A549 (cell line): Measurements from ENCODE around the gene SLC66A2. TPM values are rescaled to one million over a fixed set of nuclear protein-coding genes. Genes with fewer than 3 reads are reported as not detected.

ENCODE experiments used
- ATAC-seq, 2 experiments: fragments of 200-7000 bp in 1 of 2; fragments of >200 bp in 1 of 2; cut with Nextera tagmentation in 1 of 2; cut with Tn5 transposase in 1 of 2; 3 replicates each; pipeline versions ENCODE4 v1.8.0 to v1.9.1; 2018 to 2020; ENCODE audit warnings: mild to moderate bottlenecking in 1 of 2, moderate library complexity in 1 of 2
- CTCF ChIA-PET: fragments of 300-600 bp; sonication (Branson Sonifier 250); formaldehyde crosslinking; extraction: SDS; loops from one replicate; lab custom pipeline; 2021; ENCODE audit warnings: antibody characterized with exemption, inconsistent platforms; lab: Yijun Ruan, JAX
- POLR2A ChIA-PET: fragments of 350-600 bp; formaldehyde crosslinking; extraction: SDS; loops from one replicate; lab custom pipeline; 2021; ENCODE audit warnings: antibody characterized with exemption, inconsistent platforms; lab: Yijun Ruan, JAX
- DNase-seq, 2 experiments: peaks; one replicate each; pipeline versions ENCODE4 v3.0.0 to v3.0.0-alpha.2; 2011 to 2016; ENCODE audit warnings: low read depth in 1 of 2, low spot score in 1 of 2
- FAIRE-seq: peaks from 2 replicates; lab custom pipeline; 2011; peaks lifted over from hg19 to GRCh38; lab: Jason Lieb, UNC
- H3K27ac ChIP-seq, 2 experiments: fragments of >200 bp; sonication (Bioruptor Twin); formaldehyde crosslinking; 3 replicates each; pipeline ENCODE4 v1.5.1; 2016 to 2017
- H3K4me1 ChIP-seq: fragments of >200 bp; sonication (Bioruptor Twin); formaldehyde crosslinking; 3 replicates; pipeline ENCODE4 v1.6.1; 2016
- H3K4me2 ChIP-seq: fragments of >200 bp; sonication (Bioruptor Twin); formaldehyde crosslinking; 3 replicates; pipeline ENCODE4 v1.6.1; 2016
- H3K4me3 ChIP-seq: fragments of >200 bp; sonication (Bioruptor Twin); formaldehyde crosslinking; 3 replicates; pipeline ENCODE4 v1.5.1; 2016
- H3K9me3 ChIP-seq: fragments of >200 bp; sonication (Bioruptor Twin); formaldehyde crosslinking; 3 replicates; pipeline ENCODE4 v1.6.1; 2016
- CEBPB ChIP-seq, 2 experiments: fragments of >200 bp in 1 of 2; sonication (Bioruptor Twin) in 1 of 2; formaldehyde crosslinking in 1 of 2; IDR thresholded peaks; 2 replicates each; pipeline ENCODE4 v1.6.1; 2012 to 2016
- CHD2 ChIP-seq: fragments of 150-350 bp; IDR thresholded peaks from 2 replicates; pipeline ENCODE4 v1.6.1; 2014; ENCODE audit warnings: low read length; ENCODE audit not compliant: partially characterized antibody
- EHF ChIP-seq: fragments of 250-450 bp; sonication (Bioruptor Pico); IDR thresholded peaks from 2 replicates; pipeline ENCODE4 v1.5.0; 2020; ENCODE audit warnings: mild to moderate bottlenecking
- EHMT2 ChIP-seq: fragments of 200-600 bp; sonication (generic); IDR thresholded peaks from 2 replicates; pipeline ENCODE4 v1.6.1; 2016; ENCODE audit warnings: antibody characterized with exemption, low read depth, mild to moderate bottlenecking, moderate library complexity
- EP300 ChIP-seq, 2 experiments: fragments of >200 bp; sonication (Bioruptor Twin); formaldehyde crosslinking; IDR thresholded peaks; 2 replicates in 1 of 2; 3 replicates in 1 of 2; pipeline ENCODE4 v1.6.1; 2016 to 2017
- FOSL2 ChIP-seq, 2 experiments: fragments of 450-650 bp in 1 of 2; fragments of >200 bp in 1 of 2; sonication (Bioruptor Twin) in 1 of 2; formaldehyde crosslinking; IDR thresholded peaks; 2 replicates each; pipeline versions ENCODE4 v1.5.0 to v1.6.1; 2016 to 2020; ENCODE audit warnings: mild to moderate bottlenecking in 1 of 2, moderate library complexity in 1 of 2
- FOXS1 ChIP-seq: fragments of 250-450 bp; sonication (Bioruptor Pico); IDR thresholded peaks from 2 replicates; pipeline ENCODE4 v1.5.0; 2020; ENCODE audit warnings: mild to moderate bottlenecking, moderate library complexity
- HEYL ChIP-seq: fragments of 250-450 bp; sonication (Bioruptor Pico); IDR thresholded peaks from 2 replicates; pipeline ENCODE4 v1.8.0; 2021; ENCODE audit warnings: mild to moderate bottlenecking, moderate library complexity
- HOXB13 ChIP-seq: fragments of 250-450 bp; sonication (Bioruptor Pico); IDR thresholded peaks from 2 replicates; pipeline ENCODE4 v1.5.0; 2020; ENCODE audit warnings: low read depth, mild to moderate bottlenecking, moderate library complexity
- JUNB ChIP-seq: fragments of >200 bp; sonication (Bioruptor Twin); formaldehyde crosslinking; IDR thresholded peaks from 2 replicates; pipeline ENCODE4 v1.6.1; 2016
- NR3C1 ChIP-seq: fragments of >200 bp; sonication (Bioruptor Twin); formaldehyde crosslinking; IDR thresholded peaks from 3 replicates; pipeline ENCODE4 v1.6.1; 2017
- POLR2A ChIP-seq: IDR thresholded peaks from 2 replicates; pipeline ENCODE4 v1.6.1; 2012; ENCODE audit warnings: mild to moderate bottlenecking, low read length
- POLR2AphosphoS2 ChIP-seq: conservative IDR thresholded peaks from 2 replicates; pipeline ENCODE4 v1.6.1; 2012; ENCODE audit warnings: low read length, improper control_type of control experiment, inconsistent platforms
- RNF2 ChIP-seq: fragments of 200-600 bp; sonication (generic); IDR thresholded peaks from 2 replicates; pipeline ENCODE4 v1.6.1; 2016; ENCODE audit warnings: low read depth, mild to moderate bottlenecking, antibody characterized with exemption, moderate library complexity, borderline replicate concordance
- SREBF2 ChIP-seq: fragments of 450-650 bp; IDR thresholded peaks from 2 replicates; pipeline ENCODE4 v1.6.1; 2014; ENCODE audit warnings: mild to moderate bottlenecking, moderate library complexity
- ZC3H11A ChIP-seq: fragments of 450-650 bp; IDR thresholded peaks from 2 replicates; pipeline ENCODE4 v1.6.1; 2014; ENCODE audit warnings: antibody characterized with exemption, mild to moderate bottlenecking
- ZNF302 ChIP-seq: fragments of 250-450 bp; sonication (Bioruptor Pico); IDR thresholded peaks from 2 replicates; pipeline ENCODE4 v1.9.0; 2021; ENCODE audit warnings: inconsistent platforms, mild to moderate bottlenecking, moderate library complexity
- WGBS: methylation state at CpG from one replicate; pipeline ENCODE4 v1.1.6; 2017; ENCODE audit errors: missing lambda C conversion rate; 5-methylcytosine and 5-hydroxymethylcytosine counted together
- polyA plus RNA-seq, 4 experiments: library from polyadenylated mRNA; depleted of rRNA in 3 of 4; stranded (reverse); fragments of >200 nt; fragmentation: RNase III in 1 of 4; extraction: RNeasy Plus Mini Kit Qiagen cat#74134 plus additional on column Dnase treatment in 1 of 4; gene quantifications; 2 replicates in 3 of 4; 3 replicates in 1 of 4; pipeline ENCODE4 v1.2.3, GENCODE V29; 2011 to 2017
- TF ChIP-seq, protein P1 (sequence below): fragments of >200 bp; sonication (Bioruptor Twin); formaldehyde crosslinking; IDR thresholded peaks from 3 replicates; pipeline ENCODE4 v1.5.1; 2016
- TF ChIP-seq, protein P2 (sequence below): IDR thresholded peaks from 2 replicates; pipeline ENCODE4 v1.6.1; 2012
- TF ChIP-seq, protein P3 (sequence below): fragments of >200 bp; sonication (Bioruptor Twin); formaldehyde crosslinking; IDR thresholded peaks from 3 replicates; pipeline ENCODE4 v1.6.1; 2016
- TF ChIP-seq, protein P4 (sequence below): IDR thresholded peaks from 2 replicates; pipeline ENCODE4 v1.6.1; 2012; ENCODE audit warnings: low read depth, borderline replicate concordance
- TF ChIP-seq, protein P5 (sequence below): fragments of 250-450 bp; sonication (Bioruptor Pico); IDR thresholded peaks from 2 replicates; pipeline ENCODE4 v1.5.0; 2020; ENCODE audit warnings: low read depth, mild to moderate bottlenecking, moderate library complexity

Gene SLC66A2
- polyA plus RNA-seq, 2 of the 4 experiments (the other 2 are of a cell fraction) = 4.8 to 11.5 TPM

DNA sequence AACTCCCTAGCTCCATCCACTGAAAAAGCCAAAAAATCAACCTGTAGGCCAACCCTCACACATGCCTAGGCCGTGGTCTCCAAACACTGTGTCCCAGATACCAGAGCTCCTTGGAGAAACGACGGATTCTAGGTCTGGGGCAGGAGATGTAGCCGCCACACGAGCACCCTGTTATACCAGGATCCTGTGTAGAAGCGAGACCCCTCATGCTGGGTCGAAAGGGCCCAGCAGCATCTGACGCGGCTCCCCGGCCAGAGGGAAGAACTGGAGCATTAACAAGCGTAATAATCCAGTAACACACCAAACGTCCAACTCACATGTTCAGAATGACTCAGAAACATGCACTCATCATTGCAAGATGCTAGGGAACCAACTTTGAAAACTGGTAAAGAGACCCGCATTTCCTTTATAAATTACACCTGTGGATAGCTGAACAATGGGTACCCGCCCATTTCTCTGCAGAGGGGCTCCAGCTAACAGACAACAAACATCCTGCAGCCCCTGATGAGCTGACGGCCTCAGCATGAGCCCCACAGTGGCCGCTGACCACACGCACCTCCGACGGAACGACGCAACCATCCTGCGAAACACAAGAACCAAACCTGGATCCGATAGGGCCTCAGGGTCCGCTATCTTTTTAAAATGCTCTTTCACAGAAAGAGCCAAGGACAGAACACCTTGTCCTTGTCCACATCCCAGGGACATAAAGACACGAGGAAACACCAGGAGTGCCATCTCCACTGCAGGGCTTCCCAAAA, 14.2 kb downstream of the SLC66A2 start:
- no peaks in the 10 kb centered on the region for H3K4me1 ChIP-seq
- H3K27ac ChIP-seq = no peak overlapping the region
- TF ChIP-seq, protein P1, sequence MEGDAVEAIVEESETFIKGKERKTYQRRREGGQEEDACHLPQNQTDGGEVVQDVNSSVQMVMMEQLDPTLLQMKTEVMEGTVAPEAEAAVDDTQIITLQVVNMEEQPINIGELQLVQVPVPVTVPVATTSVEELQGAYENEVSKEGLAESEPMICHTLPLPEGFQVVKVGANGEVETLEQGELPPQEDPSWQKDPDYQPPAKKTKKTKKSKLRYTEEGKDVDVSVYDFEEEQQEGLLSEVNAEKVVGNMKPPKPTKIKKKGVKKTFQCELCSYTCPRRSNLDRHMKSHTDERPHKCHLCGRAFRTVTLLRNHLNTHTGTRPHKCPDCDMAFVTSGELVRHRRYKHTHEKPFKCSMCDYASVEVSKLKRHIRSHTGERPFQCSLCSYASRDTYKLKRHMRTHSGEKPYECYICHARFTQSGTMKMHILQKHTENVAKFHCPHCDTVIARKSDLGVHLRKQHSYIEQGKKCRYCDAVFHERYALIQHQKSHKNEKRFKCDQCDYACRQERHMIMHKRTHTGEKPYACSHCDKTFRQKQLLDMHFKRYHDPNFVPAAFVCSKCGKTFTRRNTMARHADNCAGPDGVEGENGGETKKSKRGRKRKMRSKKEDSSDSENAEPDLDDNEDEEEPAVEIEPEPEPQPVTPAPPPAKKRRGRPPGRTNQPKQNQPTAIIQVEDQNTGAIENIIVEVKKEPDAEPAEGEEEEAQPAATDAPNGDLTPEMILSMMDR = no peak
- TF ChIP-seq JUNB = no peak
- no peak for TF ChIP-seq EP300 (IDR thresholded peaks at IDR 0.05)
- TF ChIP-seq, protein P2, sequence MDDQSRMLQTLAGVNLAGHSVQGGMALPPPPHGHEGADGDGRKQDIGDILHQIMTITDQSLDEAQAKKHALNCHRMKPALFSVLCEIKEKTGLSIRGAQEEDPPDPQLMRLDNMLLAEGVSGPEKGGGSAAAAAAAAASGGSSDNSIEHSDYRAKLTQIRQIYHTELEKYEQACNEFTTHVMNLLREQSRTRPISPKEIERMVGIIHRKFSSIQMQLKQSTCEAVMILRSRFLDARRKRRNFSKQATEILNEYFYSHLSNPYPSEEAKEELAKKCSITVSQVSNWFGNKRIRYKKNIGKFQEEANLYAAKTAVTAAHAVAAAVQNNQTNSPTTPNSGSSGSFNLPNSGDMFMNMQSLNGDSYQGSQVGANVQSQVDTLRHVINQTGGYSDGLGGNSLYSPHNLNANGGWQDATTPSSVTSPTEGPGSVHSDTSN = no peak
- TF ChIP-seq POLR2A = no peak
- no peak for TF ChIP-seq ZNF302
- TF ChIP-seq CHD2 = no peak
- POLR2A ChIA-PET = no interaction called here
- no peak for FAIRE-seq
- no peak for ATAC-seq
- 92% methylated on average over 24 of the region's 25 CpGs for WGBS
- H3K4me2 ChIP-seq = no peak overlapping the region
- DNase-seq = no peak
- CTCF ChIA-PET = interaction anchor here (1.1 kb wide), 1 partner anchor 13 kb away, joined by 3 read pairs; no protein-coding TSS in a partner anchor
- no peak overlapping the region for H3K4me3 ChIP-seq
- peaks cover 13% of the 10 kb centered on the region; the same call in 1 of the 3 replicates for H3K9me3 ChIP-seq

DNA sequence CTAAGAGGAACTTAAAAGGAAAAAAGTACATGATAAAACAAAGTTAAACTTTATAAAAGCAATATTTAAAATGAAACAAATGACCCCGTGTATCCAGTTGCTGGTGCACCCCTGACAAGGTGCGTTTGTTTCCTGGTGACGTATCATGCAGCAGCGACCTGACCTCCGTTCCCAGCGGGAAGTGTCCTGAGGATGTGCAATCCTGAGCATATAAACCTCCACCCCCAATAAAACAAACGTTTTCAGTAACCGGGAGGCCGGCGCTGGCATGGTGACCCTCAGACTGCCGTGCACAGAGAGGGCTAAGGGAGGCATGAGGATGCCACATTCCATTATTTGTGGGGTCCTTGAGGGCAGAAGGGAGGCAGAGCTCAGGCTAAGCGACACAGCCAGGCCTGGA, 14.8 kb downstream of the SLC66A2 start:
- FAIRE-seq = no peak
- POLR2A ChIA-PET = no interaction called here
- 89% methylated on average over 12 of the region's 12 CpGs for WGBS
- CTCF ChIA-PET = no interaction called here
- no peak for DNase-seq
- Histone ChIP-seq H3K27ac (no peak overlapping the region), H3K9me3 (peaks cover 13% of the 10 kb centered on the region; the same call in 1 of the 3 replicates), H3K4me2 (no peak overlapping the region), H3K4me3 (no peak overlapping the region), H3K4me1 (no peaks in the 10 kb centered on the region)
- ATAC-seq = no peak
- TF ChIP-seq FOXS1 (no peak), CEBPB (IDR thresholded peaks at IDR 0.05) (no peak), RNF2 (no peak), POLR2AphosphoS2 (no peak), HEYL (CRISPR knock-in tag) (no peak), EHF (CRISPR knock-in tag) (no peak), FOSL2 (IDR thresholded peaks at IDR 0.05) (no peak), FOSL2 (CRISPR knock-in tag; IDR thresholded peaks at IDR 0.05) (no peak), EP300 (IDR thresholded peaks at IDR 0.05) (no peak), EHMT2 (no peak), NR3C1 (no peak), SREBF2 (no peak), HOXB13 (CRISPR knock-in tag) (no peak), ZC3H11A (no peak)
- TF ChIP-seq, protein P3, sequence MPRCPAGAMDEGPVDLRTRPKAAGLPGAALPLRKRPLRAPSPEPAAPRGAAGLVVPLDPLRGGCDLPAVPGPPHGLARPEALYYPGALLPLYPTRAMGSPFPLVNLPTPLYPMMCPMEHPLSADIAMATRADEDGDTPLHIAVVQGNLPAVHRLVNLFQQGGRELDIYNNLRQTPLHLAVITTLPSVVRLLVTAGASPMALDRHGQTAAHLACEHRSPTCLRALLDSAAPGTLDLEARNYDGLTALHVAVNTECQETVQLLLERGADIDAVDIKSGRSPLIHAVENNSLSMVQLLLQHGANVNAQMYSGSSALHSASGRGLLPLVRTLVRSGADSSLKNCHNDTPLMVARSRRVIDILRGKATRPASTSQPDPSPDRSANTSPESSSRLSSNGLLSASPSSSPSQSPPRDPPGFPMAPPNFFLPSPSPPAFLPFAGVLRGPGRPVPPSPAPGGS = no peak
- TF ChIP-seq, protein P4, sequence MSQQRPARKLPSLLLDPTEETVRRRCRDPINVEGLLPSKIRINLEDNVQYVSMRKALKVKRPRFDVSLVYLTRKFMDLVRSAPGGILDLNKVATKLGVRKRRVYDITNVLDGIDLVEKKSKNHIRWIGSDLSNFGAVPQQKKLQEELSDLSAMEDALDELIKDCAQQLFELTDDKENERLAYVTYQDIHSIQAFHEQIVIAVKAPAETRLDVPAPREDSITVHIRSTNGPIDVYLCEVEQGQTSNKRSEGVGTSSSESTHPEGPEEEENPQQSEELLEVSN = no peak
- TF ChIP-seq, protein P5, sequence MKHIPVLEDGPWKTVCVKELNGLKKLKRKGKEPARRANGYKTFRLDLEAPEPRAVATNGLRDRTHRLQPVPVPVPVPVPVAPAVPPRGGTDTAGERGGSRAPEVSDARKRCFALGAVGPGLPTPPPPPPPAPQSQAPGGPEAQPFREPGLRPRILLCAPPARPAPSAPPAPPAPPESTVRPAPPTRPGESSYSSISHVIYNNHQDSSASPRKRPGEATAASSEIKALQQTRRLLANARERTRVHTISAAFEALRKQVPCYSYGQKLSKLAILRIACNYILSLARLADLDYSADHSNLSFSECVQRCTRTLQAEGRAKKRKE (CRISPR knock-in tag) = no peak
